GM18498 (cell line): ENCODE results near the gene HIGD1A.
"Not testable (repeated sequence)": the region's sequence is repeated elsewhere in the genome, so short reads cannot be mapped to it uniquely, and the experiment has no call there.

Experiments
- ATAC-seq: cut with Tn5 transposase; IDR thresholded peaks from one replicate; pipeline ENCODE4 v1.9.1; 2021; ENCODE audit warnings: mild to moderate bottlenecking, moderate library complexity; ENCODE audit not compliant: unreplicated experiment

HIGD1A gene

DNA sequence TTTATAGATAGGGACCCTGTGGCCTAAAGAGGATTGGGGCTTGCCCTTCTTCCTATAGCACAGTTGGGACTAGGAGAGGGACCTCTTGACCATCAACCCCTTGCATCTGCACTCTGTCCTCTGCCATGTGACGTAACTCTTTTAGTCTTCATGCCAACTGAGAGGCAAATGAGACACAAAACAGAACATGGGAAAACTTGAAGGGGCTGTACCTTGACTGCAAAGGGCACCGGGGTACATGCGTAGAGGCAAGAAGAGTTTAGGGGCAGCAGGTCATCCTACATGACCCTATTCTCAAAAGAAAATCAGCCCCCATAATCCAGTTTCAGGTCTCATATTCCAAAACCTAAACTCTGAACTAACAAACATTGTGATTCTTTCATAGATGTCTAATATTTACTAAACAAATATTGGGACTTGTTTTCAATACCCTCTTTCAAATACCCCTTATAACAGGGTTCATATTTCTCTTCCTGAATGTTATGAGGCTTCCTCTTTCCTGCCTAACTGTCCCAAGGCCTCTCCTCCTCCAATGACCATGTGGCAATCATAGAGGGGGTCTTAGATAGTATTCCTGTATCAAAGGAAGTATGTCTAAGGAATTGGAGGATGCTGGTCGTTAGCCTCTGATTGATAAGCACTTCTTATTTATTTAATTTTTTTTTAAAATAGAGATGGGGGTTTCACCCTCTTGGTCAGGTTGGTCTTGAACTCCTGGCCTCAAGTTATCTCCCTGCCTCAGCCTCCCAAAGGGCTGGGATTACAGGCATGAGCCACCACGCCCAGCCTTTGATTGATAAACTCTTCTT, 25.5 kb upstream of the HIGD1A start:
- ATAC-seq: no peak

DNA sequence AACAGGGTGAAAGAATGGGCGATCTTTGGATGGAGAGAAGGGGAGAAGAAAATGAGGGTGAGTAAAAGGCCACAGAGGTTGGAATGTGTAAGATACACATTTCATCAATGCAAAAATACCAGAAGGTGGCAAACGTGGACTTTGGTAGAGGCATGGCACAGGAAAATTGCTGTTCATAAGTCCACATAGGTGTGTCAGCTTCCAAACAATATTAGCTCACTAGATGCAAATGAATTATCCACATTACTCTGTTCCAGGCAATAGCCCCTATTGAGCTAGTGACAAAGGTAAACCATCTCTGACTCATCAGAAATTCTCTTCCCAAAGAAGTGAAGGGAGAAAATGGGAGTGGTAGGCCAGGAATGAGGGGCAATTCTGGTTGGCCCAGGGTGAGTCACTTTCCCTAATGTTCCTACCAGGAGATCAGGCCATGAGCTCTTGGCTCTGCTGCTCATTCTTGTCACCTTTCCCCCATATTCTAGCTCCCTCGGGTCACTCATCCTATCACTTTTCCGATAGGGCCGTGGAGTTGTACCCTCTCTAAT, 24.9 kb upstream of the HIGD1A start:
- ATAC-seq: no peak

DNA sequence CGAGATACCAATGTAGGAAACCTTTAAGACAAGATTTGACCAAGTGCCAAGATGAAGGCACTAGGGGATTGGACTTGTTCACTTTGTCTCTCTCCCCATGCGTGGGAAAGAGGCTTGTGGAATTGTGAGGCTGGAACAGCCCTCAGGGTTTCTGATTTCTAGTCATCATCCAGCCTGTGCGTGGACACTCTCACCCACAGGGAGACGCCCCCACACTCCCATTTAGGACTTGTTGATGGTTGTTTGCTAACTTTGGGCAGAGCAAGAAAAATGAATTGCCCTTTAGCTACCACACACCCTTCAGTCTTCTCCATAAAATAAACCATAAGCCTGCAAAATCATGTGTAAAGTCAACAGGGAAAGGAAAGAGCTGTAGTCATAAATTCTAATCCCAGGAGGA, 23.4 kb upstream of the HIGD1A start:
- no peak for ATAC-seq

DNA sequence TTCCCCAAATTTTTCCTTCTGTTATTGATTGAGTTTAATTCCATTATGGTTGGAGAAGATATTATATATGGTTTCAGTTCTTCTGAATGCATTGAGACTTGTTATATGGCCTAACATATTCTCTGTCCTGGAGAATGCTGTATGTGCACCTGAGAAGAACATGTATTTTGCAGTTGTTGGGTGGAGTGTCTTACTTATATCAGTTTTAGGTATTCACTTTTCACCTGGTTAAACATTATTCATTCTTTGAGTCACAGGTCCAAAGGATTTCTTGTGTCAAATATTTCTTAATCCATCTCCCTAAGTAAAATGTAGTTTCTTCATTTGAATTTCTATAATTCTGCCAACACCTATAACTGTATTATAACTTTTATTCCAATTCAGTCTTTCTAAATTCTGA, 22.7 kb upstream of the HIGD1A start:
- no peak for ATAC-seq

DNA sequence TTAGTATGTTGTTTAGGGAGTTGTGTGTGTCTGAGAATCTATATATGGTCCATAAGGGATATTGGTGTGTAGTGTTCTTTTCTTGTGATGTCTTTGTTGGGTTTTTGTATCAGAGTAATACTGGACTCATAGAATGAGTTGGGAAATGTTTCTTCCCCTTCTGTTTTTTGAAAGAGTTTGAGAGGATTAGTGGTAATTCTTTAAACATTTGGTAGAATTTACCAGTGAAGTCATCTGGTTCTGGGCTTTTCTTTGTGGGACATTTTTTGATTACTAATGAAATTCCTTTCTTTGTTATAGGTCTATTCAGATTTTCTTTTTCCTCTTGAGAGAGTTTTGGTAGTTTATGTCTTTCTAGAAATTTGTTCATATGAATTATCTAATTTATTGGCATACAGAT, 21.9 kb upstream of the HIGD1A start:
- ATAC-seq: no peak

DNA sequence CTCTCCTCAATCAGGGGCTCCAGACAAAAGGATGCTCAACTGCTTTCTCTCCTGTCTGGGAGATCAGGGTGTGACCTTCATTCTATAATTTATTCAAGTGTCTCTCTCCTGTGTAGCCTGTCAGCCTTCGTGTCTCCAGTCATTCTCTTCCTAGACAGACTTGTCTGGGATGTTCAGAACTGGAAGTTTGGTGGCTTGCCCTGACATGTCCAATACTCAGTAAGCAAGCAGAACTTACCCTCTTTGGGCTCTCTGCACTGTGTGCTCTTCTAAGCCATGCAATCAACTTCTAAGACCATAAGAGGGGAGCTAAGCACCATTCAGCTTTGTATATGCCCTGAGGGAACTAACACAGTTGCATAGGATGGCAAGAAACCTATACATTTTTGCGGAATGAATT, 19.1 kb upstream of the HIGD1A start:
- ATAC-seq: no peak

DNA sequence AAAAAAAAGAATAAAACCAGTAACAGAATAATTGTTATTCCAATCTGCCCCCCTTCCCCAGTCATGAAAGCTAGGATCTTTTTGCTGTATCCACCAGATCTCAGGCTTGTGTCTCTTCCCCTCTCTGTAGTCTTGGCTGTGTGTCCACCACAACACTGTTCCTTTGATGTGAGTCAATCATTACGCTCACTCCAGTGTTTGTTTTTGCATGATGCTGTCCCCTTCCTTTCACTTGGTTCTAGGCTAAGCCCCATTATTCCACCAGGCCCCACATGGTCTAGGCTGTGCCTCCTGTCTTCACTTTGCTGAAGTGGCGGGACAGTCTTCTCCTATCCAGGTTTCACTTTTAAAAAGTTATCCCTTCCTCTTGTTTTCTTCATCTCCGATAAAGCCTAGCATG, 18.5 kb upstream of the HIGD1A start:
- no peak for ATAC-seq

DNA sequence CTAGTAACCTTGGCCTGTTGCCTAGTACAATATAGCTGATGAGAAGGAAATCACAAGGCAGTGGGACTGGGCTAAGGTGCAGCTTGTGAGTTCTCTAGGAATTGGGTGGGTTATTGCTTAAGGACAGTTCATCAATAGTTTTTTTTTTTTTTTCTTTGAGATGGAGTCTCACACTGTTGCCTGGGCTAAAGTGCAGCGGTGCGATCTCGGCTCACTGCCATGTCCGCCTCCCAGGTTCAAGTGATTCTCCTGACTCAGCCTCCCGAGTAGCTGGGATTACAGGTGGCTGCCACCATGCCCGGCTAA, 16.4 kb upstream of the HIGD1A start:
- ATAC-seq: no peak

DNA sequence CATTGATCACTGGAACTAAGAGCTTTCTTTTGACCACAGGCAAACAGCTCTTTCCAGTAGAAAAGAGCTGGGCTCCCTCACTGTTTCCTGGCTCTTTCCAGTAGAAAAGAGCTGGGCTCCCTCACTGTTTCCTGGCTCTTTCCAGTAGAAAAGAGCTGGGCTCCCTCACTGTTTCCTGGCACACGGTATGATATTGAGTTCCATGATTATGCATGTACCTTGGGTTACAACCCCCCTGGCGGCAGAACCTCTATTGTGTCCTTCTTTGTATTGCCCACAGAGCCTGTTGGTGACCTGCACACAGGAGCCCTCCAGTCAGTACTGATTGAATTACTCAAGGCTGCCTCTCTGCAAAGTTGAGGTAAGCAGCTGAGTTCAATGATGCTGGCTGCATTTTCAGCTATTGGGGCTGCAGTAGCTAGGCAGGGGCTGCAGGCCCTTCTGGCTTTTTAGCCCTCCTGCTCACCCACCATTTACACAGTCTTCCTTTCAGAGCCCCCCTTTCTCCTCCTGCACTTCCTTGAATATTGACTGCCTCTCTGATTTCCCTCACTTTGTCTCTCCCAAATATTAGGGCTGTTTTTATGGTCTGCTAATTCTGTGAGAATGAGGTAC, 15.2 kb upstream of the HIGD1A start:
- ATAC-seq: no peak

DNA sequence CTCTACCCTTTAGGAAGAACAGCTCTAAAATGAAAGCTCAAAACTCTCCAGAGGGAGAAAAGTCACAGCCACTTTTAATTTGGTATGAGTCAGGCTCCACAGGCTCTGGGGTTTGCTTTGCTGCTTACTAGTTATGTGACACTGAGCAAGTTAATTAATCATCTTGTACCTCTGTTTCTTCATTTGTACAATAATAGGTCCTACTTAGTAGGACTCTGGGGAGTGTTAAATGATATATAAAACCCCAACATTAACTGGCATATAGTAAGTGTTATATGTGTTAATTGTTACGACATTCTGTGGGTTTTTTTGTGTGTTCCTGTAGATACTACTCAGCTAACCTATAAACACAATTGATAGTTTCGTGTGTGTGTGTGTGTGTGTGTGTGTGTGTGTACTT, 11.5 kb upstream of the HIGD1A start:
- ATAC-seq: no peak

DNA sequence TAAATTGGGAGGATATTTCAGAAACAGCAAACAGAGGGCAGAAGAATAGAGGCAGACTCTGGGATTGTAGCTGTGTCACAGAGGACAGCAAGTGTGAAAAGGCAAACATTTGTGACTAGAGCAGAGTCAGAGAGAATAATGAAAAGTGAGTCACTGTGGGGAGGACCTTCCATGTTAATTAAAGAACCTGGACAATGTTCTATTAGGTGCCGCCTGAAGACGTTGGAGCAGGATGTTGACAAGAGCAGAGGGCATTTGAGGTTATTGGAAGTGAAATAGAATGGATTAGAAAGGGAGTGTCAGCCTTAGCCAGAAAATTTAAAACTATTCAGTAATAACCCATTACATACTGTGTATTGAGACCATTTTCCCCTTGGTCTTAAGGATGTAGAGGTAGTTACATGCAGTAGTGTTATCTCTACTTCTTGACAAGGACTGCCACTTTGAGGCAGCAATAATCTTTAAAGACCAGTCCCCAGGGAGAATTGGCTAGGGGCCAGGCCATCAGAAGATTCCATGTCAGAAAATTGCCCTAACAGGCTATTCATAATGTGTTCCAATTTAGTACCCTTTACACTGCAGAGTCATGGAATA, 10.7 kb upstream of the HIGD1A start:
- no peak for ATAC-seq

DNA sequence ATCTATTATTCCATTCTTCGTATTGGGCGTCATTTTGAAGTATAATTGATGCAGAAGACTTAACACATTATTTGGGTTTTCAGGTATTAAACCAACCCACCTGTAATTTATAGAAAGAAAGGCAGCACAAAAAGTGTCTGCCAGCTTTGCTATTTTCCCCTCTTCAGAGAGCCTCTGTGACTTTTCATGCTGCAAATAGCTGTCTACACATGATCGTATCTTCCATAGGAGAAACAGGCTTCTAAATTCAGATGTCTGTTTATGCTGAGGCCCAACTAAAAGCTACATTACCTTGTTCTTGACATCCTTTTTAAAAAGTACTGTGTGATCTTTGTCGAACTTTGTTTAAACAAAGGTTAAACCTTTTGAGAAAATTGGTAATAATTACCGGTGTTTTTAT, 10.0 kb upstream of the HIGD1A start:
- ATAC-seq: no peak

DNA sequence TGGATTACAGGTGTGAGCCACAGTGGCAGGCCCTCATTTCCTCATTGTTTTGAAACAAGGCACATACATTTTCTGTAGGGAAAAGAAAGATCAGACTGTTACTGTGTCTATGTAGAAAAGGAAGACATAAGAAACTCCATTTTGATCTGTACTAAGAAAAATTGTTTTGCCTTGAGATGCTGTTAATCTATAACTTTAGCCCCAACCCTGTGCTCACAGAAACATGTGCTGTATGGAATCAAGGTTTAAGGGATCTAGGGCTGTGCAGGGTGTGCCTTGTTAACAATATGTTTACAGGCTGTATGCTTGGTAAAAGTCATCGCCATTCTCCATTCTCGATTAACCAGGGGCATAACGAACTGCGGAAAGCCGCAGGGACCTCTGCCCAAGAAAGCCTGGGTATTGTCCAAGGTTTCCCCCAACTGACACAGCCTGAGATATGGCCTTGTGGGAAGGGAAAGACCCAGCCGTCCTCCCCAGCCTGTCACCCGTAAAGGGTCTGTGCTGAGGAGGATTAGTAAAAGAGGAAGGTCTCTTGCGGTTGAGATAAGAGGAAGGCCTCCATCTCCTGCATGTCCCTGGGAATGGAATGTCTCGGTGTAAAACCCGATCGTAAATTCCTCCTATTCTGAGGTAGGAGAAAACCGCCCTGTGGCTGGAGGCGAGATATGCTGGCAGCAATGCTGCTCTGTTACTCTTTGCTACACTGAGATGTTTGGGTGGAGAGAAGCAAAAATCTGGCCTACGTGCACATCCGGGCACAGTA, 7.0 kb upstream of the HIGD1A start:
- ATAC-seq: not testable (repeated sequence)

DNA sequence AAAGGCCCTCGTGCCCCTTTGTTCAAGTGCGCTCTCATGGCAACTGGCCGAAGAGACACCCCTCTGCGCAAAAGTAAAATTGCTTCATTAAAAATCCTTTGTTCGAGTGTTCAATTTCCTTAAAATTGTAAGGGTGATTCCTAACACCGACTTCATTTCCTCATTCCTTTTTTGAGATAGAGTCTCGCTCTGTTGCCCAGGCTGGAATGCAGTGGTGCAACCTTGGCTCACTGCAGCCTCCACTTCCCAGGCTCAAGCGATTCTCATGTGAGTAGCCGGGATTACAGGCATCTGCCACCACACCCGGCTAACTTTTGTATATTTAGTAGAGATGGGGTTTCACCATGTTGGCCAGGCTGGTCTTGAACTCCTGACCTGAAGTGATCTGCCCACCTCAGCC, 6.4 kb upstream of the HIGD1A start:
- not testable (repeated sequence) for ATAC-seq

DNA sequence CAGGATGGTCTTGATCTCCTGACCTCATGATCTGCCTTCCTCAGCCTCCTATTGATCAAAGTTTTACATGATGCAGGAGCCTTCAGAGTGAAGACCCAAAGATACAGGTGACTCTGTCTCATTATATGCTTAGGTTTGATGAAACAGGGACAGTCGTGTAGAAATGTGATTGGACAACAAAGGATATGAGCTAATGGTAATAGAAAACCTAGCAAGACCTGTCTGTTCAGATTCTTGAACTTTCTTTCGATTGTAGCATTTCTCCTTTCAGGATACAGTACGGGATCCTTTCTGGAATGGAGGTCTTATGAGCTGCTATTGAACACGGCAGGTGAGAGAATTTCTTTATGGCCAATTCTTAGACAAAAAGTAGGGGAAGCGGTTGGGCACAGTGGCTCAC, 4.9 kb upstream of the HIGD1A start, which contains the start of gene ACKR2:
Gene ACKR2 (plus strand): TSS at position 244 of the 400 bp plus-strand sequence. CDS start 55,058 bp downstream, outside the sequence.
- ATAC-seq: no peak

DNA sequence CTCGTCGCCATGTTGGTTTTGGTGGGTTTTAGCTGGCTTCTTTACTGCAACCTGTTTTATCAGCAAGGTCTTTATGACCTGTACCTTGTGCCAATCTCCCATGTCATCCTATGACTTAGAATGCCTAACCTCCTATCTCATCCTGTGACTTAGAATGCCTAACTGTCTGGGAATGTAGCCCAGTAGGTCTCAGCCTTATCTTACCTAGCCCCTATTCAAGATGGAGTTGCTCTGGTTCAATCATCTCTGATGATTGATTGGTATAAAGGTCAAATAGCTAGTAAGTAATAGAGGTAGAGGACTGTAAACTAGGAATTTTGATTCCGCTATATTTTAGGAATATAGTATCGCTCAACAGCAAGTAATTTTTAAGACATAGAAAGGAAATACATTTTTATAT, 3.6 kb upstream of the HIGD1A start:
- ATAC-seq: no peak

DNA sequence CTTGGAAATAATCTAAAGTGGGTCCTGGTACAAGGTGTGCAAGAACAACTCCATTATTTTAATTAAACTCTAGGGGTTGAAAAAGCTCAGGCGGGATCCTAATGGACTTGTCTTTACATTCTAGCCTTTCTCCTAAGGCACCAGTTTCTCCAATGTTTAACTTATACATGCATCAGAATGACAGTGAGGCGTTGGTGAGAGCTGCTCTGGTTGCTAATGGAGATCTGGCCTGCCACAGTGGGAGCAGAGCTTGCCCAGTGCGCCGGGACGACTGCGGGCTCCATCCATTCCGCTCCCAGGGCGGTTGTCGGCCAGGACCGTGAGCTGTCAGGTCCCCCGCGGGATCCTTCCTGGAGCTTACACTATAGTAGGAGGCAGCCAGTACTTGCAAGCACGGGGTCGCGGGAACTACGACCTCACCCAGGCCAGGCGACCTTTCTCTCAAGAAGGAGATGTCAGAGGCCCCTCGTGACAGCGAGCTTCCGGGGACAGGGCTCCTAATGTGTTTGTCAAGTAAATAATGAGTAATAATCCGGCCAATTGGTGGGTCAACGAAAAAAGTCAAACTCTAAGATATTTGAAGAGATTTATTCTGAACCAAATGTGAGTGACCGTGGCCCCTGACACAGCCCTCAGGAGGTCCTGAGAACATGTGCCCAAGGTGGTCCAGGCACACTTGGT, 991 bp upstream of the HIGD1A start:
- ATAC-seq: no peak

DNA sequence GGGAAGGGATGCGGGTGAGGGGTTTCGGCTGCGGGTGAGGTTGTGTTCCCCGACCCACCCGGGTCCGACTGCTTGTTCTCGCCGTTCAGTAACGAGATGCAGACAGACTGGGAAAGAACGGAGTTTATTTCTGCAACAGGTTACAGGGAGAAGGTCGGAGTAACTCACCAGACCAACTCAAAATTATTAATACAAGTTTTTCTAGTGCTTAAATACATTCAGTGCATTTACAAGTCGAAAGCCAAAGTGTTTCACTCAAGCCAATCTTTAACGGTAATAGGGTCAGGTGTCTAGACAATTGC, 492 bp upstream of the HIGD1A start:
- ATAC-seq: peak; percentile 30

DNA sequence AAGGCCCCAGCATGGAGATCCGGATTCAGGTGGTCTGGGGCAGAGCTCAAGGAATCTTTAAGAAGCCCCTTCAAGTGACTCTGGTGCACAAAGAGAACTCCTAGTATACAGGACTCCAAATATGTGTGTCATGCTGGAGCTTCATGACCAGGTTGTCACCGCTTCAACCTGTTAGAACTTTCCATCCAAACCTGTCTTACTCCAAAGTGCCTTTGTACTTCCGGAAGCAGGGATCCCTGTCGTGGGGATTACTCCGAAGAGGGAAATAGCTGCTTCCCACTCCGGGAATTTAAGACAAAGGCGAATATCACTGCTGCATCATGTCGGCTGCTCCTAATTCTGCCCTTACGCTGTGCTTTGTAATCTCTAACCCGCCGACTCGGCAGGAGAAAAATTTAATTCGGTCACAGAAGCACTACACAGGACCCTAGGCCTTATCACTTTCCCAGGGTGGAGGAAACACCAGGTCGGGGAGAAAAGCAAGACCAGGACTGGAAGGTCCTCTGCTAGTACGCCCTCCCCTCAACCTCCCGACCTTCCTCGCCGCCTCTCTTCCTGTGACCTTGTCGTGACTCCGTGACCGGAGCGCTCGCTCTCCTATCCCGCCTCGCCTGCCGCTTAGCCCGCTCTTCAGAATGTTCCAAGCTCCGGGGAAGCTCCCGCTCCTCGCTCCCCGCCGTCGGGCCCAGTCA, 730 bp downstream of the HIGD1A start:
- peak; percentile 22 for ATAC-seq

DNA sequence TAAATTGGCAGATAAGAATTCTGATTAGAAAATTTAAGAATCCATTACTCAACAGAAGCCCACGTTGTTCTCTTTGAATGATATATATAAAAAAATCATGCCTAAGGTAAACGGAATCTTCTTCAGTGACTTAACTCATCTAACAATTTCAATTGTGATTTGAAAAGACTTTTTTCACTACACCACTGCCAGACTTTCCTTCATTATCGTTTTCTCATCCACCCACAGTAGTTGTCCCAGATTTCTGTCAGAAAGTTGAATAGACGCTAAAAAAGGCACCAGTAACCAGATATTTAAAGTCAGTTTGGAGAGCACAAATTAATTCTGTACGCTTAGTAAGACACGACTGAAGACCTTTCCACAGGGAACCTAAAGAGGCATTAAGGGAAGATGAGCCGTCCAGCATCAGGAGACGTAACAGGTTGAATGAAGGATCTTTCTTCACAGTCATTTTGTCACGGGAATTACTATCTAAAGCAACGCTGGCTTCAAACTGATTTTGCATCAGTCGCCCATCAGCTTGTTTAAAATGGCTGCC, 1.3 kb downstream of the HIGD1A start:
- no peak for ATAC-seq
